GM19467 (cell line): Measurements from ENCODE around the gene RPL22.
A peak's percentile ranks its signal among the peaks of the same experiment; 100 is the strongest.

Experiments
- ATAC-seq: cut with Tn5 transposase; IDR thresholded peaks from one replicate; pipeline ENCODE4 v1.9.1; 2021; ENCODE audit warnings: mild to moderate bottlenecking, moderate library complexity; ENCODE audit not compliant: unreplicated experiment

RPL22 gene

DNA sequence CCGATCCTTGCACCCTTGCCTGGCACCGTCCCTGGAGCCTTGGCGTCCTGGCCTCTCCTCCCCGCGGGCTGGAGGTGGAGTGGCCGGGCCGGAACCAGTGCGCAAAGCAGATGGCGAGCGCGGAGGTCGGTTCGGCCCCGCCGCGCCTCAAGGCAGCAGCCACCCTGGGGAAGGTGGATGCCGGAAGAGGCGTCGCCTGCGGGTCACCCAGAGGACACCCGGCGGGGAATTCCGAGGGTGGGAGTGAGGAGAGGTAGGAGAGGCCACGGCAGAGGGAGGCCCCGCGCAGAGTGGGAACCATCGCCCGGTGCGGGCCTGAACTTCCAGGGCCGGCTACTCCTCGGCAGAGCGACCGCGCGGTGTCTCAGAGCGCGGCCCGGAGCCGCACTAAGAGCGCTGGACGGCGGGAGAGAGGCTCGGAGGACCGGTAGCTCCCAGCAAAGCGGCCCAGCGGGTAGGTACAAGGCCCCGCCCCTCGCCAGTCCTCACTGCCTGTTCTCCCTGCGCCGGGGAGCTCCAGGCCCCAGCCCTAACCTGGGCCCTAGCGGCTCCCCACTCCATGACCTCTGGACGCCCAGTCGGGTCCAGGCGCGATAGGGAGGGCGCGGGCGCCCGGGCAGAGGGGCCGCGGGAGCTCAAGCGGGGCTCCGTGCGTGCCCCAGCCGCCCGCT, 6.6 kb upstream of the RPL22 start, which contains the start of gene RNF207:
TSS of gene RNF207 (plus strand) at position 271 of the 671 bp plus-strand sequence. CDS start 417 bp downstream, outside the sequence.
- ATAC-seq = peak; percentile 48

DNA sequence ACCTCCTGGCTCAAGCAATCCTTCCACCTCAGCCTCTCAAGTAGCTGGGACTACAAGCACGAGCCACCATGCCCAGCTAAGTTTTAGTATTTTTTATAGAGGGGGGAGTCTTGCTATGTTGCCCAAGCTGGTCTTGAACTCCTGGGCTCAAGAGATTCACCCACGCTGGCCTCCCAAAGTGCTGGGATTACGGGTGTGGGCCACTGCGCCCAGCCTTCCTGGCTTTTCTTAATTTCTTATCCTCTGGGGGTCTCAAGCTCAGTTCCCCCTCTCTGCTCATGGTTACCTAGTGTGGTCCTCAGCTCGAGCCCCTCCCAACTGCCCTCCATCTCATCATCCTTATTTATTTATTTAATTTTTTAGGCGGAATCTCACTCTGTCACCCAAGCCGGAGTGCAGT, 2.9 kb upstream of the RPL22 start:
- ATAC-seq = no peak

DNA sequence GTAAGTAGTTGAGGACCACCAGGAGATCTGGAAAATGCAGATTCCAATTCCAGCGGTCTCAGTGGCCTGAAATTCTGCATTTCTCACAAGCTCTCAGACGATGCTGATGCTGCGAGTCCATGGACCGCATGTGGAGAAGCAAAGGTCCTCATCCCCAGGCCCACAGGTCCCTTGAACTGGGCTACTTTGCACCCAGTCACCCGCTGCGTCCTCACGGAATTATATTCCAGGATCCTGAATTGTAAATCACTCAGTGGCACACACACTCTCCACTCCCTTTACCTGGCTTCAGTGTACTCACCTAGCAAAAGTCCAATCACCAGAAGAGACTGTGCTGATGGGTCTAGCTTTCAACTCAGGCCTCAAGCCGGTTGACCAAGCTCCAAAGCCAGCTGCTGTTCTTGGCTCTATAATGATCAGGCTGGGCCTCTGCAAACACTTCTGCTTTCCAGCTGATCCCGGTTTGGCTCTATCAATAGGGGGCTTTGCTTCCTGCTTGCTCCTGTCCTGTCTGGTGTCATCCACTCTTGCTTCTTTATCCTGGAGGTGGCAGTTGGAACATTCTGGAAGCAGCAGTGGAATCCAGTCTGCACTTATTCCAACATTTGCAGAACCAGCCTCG, 904 bp upstream of the RPL22 start:
- ATAC-seq = no peak

DNA sequence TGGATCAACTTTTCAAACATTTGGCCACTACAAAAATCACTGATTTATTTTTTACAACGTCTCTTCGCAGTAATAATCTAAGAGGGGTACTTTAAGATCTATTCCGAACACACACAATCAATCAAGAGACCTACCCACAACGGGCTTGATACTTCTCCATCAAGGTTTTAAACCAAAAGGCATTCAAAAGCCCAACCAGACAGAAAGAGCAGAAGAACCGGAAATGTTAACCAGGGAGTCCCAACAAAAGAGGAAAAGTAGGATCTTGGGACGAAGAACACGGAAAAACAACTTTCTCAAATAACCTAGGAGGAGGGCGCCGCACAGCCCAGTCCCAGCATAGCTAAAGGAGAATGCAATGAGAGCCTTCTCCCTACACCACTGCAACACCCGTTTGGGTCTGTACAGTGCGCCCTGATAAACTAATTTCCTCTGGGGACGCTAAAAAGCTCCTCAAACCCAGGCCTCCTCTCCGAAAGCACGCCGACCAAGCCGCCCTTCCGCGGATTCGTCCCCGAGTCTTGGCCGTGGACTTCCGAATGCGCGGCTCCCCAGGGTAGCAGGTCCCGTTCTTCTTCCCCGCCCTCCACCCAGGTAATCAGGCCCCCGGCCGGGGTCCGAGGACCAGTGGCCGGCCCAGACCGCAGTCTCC, 623 bp downstream of the RPL22 start:
- peak; percentile 19 for ATAC-seq

DNA sequence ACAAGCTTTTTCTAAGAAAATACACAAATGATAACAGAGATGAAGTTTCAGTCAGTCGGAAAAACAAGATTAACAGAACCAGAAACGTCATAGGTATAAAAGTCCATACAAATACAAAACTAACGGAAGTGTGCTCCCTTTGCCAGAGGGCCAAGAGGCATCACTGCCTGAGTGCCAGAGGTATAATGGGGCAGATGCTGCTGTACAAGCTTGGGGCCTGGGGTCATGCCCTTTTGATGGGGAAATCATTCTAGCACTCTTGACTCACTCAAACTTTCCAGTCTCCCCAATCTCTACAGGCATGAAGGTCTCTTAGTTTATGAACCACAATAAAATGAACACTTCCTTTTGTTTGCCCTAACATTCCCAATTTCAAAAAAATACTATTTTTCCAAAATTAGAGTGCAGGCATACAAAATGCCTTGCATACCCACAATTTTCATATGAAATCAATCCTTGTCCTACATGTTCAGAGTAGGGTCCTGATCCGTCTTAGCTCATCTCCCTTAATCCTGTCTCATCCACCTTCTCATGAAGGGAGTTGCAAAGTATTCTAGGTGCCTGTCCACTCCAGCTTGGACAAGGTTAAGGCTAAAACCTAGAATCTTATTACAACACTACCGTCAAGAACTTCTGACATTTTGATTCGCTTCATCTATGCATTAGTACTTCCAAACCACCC, 1.5 kb downstream of the RPL22 start:
- ATAC-seq = no peak

DNA sequence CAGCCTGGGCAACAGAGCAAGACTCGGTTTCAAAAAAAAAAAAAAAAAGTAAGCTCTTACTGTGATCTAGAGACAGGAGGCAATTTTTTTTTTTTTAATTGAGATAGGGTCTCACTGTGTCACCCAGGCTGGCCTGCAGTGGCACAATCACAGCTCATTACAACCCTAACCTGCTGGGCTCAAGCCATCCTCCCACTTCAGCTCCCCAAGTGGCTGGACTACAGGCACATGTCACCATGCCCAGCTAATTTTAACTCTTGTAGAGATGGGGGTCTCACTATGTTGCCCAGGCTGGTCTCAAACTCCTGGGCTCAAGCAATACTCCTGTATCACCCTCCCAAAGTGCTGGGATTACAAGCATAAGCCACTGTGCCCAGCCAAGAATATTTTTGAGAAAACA, 7.4 kb downstream of the RPL22 start:
- no peak for ATAC-seq

DNA sequence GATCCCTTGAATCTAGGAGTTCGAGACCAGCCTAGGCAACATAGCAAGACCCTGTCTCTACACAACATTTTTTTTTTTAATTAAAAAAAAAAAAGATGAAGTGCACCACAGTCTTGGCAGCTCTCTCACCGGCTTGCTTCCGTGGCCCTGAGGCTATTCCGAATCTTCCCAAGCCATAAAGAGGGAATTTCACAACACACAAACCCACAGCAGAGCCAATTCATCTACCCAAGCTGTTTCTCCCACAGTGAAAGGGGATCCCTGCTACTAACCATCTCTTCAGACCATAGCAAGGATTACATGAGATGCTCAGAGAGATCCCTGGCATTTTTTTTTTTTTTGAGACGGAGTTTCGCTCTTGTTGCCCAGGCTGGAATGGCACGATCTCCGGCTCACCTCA, 10.9 kb downstream of the RPL22 start:
- no peak for ATAC-seq

DNA sequence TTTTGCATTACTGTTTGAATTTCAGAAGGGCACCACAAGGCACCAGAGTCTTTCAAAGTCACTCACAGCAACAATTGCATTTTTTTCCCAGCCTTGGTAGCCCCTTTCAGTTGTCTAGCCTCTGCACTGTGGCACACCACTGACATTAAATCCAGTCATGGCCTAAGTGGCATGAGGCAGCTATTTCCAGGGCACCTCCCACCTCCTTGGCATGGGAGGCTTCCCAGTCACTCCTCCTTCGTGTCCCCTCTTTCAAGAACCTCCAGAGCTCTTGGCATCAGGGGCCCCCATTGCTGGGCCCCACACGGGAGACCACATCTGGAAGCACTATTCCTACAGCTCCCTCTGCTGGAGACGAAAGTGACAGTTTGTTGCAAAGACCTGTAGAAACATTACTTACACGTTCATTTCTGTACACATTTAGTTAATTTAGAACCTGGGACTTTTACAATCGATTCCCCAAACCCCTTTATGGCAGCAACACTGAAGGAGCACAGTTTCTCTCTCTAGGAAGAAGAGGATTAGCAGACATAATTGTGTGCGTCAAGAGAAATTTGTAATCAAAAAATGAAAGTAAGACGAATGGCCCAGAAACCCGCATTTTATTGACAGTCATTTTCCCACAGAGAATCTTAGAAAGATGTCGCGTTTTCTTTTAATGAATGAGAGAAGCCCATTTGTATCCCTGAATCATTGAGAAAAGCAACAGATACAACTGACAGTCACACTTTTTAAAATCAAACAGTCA, 13.6 kb downstream of the RPL22 start:
- ATAC-seq = no peak

DNA sequence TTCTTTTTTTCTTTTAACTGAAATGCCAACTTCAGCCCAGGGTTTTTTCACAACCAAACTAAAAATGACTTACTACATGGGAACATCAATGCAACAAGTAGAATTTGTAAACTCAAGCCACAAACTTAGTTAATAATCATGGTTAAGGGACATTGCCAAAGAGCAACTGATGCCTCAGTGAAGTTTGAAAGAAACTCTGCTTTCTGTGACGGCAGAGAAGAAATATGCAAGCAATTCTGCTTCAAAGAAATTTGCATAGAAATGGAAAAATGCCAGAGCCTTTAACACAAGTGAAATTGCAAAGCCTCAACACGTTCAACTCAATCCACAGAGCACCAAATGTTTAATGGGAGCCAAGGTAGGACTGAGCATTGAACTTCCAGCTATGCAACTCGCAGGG, 14.2 kb downstream of the RPL22 start:
- ATAC-seq = no peak

DNA sequence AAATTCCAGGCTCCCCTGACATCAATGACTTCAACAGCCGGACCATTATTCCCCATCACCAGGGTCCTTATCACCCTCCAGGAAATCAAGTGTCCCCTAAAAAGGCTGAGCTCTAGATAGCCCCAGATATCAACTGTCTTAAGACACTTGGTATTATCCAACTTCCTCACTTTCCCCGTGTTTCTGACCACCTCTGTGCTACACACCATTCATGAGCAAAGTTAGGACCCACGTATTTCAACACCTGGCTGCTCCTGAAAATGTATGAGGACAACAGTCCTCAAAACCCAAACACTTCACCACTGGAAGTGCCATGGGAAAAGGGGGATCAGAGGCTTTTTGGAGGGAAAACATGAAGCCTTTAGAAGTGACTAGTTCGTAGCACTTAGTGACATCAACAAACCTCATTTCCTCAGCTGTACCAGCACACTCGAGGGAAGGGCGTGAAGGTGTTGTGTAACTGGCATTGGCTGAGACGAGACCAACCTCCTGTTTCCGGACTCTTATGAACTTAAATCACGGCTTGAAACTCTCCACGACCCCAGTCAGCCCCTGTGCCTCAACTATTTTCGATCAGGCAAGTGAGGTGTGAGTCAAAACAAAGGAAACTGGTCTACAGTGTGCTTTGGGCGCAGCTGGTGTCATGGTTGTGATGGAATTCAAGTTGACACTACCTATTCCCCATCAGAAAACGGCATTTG, 15.2 kb downstream of the RPL22 start:
- no peak for ATAC-seq

DNA sequence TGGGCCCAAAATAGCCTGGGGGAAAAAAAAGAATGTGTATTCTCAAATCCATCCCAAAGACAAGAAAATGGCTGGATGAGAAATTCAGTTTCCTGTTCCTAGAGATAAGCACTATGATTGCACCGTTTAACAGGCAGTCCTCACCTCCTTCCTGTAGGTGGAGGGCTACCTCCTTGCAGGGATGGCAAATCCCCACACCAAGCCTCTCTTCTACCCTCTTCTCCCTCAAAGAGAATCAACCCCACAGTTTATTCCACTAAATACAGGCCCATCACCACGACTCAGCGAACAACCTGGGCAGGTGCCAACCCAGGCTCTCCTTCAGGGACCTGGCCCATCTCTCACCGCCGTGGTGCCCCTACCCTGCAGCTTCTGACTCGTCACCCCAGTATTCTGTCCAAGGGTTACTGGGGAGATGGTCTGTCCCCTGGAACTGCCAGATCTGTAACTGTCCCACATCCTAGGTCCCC, 15.8 kb downstream of the RPL22 start:
- no peak for ATAC-seq

DNA sequence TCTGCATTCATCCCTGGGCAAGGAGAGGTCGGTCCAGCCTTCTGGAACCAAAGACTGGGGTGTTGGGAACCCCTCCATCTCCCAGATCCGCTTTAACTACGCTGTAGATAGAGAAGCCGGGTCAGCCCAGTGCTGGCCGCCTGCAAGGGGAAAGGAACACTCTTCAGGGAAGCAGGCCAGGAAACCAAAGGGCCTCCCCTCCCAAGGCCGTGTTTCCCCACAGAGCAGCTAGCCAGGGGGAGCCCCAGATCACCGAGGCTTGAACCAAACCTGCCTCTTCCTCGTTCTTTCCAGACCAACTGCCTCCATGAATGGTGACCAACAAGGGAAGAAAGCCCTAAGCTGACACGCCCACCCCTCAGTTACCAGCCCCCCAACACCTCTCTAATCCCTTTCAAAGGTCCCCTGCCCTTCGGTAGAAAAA, 18.0 kb downstream of the RPL22 start:
- ATAC-seq = no peak

DNA sequence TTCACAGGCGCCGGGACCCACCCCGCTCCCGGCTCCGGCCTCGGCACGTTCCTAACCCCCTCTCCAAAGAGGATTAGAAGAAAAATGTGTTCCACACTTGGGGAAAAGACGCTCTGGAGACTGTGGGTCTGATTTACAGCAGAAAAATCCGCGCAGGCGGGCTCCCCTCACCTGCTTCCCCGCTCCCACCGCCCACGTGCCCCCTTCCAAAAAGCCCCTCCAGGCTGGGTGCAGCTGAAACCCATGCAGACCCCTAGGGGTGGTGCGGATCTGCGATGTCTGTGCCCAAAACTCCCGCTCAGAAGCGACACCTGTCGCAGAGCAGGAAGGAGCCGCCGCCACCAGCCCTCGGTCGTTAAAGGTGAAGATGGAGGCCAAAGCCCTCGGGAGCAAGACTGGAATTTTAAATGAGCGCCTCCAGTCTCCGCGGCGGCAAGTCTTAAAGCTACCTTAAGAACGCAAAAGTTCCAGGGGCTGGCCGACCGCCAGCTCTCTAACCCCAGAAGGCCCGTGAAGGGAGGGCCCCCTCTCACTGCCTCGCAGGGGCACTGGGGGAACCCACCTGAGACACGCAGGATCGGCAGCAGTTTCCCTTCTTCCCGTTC, 18.6 kb downstream of the RPL22 start:
- no peak for ATAC-seq

DNA sequence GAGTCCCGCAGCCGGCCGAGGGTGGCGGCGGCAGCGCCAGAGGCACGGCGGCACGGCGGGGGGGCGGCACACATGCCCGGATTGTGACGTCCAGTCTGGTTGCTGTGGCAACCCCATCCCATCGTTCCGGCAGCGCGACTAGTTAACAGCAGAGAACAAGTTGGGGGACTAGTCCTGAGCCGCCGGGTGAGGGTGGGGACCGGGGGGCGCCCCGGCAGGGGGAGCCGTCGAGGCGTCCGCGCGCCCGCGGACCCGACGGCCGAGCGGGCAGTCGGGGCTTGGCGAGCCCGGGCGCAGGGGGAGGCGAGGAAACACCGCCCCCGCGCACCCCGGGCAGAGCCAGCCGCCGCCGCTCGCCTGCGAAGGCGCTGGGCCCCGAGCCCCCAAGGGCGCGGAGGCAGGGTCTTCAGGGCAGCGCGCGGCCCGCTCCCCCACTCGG, 19.1 kb downstream of the RPL22 start, which contains the start of gene CHD5:
TSS of gene CHD5 (minus strand) at position 54 of the 439 bp plus-strand sequence. CDS start 298 bp downstream, outside the sequence.
- no peak for ATAC-seq

DNA sequence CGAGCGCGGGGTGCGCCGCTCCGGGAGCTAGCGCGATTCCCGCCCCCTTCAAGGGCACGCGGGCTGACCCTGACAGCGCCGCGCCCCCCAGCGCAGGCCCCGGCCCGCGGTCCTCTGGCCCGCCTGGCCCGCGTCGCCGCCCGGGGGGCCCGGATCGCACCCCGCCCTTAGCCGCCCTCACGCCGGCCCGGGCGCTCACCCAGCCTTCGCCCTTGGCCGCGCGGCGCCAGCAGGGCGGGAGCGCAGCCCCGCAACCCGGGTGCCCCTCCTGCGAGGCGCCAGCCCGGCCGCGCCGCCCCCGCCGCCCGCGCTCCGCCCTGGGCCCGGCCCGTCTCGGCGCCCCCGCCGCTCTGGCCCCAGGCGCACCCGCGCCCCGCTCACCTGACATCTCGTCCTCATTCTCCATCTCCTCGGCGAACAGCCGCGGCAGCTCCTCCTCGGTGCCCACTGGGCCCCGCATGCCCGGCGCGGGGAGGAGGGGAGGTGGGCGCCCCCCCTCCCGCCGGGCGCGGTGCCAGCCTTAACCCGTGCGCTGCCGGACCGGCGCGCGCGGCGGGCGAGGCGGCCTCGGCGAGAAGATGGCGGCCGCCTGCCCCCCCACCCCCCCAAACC, 19.7 kb downstream of the RPL22 start:
- ATAC-seq = no peak

DNA sequence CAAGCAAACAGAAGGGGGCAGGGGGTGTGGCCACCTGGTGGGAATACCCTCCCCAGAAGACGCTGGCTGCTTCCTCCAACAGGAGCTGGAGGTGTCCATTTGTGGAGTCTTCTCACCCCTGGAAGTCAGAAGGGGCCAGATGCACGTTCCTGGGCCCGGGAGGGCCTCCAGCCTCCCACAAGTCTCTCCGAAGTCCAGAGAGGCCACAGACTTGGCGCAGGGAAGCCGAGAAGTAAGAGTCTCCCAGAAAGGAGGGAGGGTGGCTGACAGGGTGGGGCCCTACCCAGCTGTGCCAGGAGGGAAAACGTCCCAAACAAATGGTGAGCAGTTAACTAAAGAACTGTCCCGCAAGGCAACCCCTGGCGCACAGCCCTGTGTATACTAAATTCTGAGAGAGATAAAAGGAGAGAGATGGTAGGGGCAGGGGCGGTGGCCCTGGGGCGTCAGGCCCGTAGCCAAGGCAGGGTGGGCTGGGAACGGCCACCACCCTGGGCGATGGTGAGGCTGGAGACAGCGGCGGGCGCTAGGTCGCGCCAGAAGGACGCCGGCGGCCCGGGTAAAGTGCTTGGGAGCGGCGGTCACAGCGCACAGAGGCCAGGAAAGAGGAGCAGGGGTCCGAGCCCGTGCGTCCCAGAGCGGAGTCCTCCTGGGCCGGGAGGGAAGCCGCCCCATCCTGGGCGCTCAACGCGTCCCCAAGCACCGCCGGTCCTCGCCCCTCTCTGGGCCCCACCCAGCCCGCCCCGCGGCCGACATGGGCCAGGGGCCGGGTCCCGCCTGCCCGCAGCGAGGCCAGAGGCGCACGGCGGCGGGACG, 20.4 kb downstream of the RPL22 start:
- ATAC-seq = no peak

DNA sequence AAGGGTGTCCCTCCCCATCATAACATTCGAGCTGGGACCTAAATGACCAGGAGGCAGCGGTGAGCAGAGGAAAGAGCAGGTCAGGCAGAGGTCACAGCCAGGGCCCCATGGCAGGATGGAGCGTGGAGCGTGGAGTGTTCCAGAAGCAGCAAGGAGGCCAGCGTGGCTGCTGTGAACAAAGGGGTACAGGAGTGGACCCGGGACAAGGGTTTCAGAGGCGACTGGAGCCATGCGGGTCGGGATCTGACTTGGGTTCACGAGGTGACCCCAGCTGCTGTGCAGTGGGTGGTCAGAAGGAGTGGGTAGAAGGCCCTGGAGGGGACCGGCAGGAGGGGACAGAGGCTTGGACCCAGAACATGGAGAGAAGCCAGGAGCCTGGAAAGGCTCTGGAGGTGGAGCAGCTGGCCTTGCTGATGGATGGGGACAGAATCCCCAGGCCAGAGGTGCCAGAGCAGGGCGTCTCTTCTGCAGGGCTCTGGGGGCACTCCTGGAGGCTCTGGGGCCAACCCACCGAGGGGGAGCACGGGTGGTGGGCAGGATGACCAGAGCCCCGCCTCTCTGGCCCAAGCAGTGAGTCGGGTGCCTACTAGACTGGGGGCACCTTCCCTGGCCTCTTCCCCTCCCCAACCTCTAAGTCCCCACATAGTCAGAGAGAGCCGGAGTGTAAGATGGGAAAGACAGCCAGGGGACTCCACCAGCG, 21.6 kb downstream of the RPL22 start:
- ATAC-seq = no peak

DNA sequence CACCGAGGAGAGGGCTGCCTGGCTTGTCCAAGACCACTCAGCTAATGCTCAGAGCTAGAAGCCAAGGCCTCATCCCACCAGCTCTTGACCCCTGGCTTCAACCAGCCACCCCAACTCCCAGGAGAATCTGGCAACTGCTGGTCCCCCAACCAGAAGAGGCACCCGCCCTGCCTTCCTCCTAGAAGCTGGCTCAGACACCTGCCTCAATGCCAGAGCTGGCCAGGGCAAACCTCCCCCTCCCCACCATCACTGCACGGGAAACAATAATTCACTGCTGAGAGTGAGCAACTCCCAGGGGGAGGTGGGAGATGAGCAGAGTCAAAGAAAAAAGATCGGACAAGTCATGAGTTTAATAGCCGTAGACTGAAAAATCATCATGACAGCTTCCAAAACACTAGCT, 22.6 kb downstream of the RPL22 start:
- no peak for ATAC-seq
